ENCODE measurements around the gene DNAJC30.

The DNAJC30 gene

DNA sequence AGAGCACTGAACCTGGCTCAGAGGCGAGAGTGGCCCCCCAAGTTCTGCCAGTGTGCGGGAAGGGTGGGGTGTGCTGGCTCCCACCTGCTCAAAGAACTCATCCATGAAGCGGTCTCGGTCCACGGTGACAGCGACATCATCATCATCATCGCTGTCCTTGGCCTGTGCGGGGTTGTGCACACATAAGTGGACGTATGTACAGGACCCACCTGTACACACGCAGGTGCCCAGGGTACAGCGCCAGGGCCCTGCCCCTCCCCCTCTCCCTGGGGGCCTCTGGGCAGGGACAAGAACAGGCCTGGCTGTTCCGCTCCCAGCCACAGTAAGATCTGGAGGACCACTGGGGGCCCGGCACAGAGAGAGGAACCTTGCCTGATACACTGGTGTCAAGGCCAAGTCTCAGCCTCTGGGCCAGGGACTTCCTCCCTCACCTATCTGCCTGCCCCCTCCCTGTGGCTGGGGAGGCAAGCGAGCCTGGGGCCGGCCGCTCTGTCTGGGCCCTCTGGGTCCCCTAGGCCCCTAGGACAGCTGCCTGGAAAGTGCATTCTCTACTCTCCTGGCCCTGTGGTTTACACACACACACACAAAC lies 25.8 kb upstream of the DNAJC30 start:
- no peak for DNase-seq (ENCODE audit: low read depth in 2 of 2)

DNA sequence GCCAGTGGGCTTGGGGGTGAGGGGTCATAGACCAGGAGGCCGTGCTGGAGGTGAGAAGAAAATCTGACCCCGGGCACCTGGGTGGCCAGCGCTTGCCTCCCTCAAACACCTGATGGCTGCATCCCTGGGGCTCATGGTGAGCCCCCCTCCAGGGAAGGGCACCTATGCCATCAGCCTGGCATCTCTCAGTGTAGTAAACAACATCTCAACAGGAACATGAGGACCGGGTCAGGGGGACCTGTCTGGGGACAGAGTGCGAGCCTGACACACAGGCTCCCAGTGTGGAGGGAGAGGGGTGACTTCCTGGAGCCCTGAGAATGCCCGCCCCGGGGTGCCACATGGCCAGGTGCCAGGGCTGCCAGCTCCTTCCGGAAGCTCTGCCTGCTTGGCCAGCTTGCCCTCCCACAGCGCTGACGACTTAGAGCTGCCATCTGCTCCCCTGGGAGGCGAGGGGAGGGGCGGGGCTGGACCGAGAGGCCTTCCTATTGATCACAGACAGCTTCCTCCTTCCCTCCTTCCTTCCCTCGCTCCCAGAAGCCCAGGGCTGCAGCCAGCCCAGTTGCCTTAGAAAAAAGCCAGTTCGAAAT lies 23.9 kb upstream of the DNAJC30 start:
- no peak for DNase-seq (ENCODE audit: low read depth in 2 of 2)

DNA sequence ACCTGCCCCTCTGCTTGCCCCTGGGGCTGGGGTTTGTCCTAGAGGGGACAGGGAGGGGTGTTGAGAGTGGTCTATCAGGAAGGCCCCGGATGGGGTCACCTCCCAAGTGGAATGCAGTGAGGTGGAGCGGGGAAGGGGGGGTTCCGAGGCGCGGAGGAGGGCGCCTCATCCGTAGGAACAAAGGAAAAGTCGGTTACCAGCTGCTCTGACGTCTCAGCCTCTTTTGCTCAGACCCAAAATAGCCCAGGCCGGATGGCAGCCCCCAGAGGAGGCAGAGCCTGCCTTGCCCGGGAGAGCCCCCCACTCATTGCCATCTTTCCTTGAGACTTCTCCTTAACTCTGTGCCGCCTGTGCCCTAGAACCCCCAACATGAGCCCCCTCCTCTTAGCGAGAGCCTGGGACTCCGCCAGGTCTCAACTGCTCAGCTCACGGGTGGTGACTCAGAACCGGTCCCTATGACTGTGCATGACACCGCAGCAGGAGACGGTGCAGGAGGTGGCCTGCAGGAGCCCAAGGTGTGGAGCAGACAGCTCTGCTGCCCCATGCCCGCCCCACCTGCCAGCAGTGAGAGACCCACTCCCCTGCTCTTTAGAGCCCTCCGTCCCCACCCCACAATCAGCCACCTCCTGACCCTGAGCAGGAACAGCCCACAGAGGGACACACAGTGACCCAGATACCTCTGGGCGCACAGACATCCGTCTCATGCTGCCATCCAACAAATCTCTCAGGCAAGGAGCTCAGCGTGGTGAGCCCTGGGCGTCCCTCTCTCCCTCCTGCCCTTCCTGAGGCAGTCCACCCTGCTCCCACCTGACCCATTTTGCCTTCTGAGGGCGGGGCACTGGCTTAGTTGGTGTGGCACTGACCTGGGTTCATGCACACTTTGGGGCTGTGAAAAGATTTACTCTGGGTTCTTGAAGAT lies 23.1 kb upstream of the DNAJC30 start:
- DNase-seq (ENCODE audit: low read depth in 2 of 2): no peak

DNA sequence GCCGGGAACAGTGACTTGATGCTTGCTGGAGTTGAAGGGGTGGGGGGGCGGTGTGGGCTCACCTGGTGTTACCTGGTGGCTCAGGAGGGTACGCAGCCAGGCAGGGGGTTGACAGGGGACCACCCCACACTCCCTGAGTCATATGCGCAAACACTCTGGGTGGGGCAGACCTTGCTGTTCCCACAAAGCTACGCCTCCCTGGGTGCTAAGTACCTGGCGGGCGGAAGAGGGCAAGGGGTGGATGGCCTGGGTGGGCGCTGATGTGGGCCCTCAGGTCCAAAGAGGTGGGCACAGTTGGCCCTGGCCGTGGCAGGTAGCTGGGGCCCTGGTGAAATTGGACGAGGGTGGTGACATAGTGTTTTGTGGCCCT lies 22.3 kb upstream of the DNAJC30 start:
- DNase-seq (ENCODE audit: low read depth in 2 of 2): no peak

DNA sequence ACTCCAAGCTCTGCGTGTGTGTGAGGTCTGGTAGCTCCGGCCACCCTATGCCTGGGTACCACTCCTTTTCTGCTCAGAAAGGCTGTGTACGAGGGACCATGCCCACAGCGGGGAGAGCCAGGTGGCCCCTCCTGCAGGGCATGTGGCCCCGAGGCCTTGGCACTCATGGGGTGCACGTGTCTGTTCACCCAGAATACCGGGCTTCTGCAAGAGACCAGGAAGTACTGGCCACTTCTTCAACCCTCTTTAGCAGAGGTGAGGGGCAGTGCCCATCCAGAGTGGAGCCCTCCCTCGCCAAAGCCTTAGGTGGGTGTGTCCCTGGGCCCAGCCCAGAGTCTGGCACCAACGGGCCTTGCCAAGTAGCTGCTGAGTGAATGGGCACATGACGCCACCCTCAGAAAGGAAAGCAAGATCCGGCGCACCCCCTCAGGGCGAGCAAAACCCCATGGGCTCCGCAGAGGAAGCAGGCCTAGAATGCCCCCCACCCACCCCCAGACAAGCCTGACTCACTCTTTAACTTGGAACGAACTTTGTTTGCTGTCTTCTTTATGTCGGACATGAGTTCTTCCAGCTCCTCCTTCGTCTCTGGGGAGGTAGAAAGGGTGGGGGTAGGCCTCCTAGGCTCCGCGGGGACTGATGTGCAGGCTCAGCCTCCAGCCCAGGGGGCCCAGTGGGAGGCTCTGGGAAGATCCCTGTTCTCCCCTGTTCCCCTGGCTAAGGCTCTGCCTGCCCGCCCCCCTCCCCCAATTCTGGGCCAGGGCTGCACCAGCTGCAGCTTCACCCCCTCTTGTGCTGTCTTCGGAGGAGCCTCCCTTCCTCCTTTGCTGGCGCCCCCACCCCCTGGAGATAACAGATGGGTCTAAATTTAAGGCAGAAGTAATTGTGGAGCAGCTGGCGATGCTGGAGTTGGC lies 21.6 kb upstream of the DNAJC30 start:
- DNase-seq (ENCODE audit: low read depth in 2 of 2): no peak

DNA sequence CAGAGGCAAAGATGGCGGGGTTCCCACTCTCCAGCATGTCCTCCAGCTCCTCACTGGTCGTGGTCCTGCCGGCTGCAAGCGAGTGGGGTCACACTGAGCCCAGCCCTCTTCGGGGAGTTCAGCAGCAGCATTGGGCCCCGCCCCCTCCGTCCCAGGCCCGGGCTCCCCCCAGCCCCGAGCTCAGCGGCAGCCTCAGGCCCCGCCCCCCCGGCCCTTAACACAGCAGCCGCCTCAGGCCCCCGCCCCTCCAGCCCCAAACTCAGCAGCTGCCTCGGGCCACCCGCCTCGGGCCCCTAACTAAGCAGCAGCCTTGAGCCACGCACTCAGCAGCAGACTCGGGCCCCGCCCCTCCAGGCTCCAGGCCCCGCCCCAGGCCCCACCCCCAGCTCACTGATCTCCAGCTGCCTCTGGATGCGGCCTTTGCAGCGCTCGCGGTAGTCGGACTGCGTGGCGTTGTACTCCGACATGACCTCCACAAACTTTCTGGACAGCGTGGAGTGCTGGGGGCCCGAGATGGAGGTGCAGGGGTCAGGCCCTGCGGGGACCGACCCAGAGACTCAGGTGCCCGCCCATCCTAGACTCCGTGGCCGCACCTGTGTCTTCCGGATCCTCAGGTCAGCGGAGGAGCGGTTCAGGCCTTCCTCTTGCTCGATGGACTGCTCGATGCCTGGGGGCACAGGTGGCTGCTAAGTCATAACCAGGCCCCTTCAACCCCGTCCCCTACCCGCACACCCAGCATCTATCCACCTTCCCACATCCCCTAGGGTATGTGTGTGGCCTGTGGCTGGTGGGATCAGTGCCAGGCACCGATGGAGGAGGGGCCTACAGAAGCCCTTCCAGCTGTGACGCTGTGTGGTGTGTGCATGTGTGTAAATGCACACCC lies 20.7 kb upstream of the DNAJC30 start:
- no peak for DNase-seq (ENCODE audit: low read depth in 2 of 2)

DNA sequence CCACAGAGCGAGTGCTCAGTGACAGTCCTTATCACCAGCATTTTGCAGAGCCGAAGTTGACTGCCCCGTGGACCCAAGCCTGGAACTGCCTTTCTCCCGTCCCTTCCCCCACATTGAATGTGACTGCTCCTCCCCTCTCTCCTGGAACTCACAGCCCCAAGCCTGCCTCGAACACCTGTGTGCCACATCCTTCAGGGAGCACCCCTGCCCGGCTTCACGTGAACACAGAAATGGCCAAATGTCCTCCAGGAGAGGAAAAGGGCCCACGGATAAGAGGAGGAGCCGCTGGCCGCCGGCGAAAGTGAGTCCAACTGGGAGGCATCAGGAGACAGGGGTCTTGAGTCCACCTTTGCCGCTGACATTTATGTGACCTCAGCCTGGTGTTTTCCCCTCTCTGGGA lies 20.0 kb upstream of the DNAJC30 start:
- DNase-seq (ENCODE audit: low read depth in 2 of 2): no peak

DNA sequence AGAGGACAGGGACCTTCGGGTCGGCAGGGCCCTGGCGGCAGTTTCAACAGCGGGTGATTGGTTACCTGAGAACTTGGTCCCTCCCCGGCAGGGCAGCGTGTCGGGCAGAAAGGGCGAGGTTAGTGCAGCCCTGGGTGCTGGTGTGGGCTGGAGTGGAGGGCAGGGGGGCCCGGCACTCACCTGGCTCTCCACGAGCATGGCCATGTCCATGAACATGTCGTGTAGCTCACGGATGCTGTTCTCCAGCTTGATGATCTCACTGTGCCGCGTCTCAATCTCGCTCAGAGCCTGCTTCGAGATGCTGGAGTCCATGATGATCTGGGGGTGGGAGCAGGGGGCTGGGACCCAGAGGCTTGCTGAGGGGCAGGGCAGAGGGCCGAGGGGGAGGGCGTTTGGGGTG lies 19.4 kb upstream of the DNAJC30 start:
- DNase-seq (ENCODE audit: low read depth in 2 of 2): no peak

DNA sequence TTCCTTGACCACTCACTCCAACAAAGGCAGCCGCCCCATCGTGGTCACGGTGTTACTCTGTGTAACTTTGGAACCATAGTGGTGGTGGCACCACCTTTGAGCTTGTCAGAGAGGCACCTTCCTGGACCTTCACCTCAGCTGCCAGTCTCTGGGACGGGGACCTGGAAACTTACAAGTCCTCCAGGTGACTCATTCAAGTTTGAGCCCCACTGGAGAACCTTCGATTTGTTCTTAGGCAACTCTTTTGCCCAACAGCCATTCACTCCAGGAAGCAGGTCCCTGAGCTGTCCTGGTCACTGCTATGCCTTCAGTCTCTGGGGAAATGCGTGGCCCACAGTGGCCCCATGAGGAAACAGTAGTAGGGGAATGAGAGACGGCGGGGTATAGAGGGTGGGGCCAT lies 19.0 kb upstream of the DNAJC30 start:
- no peak for DNase-seq (ENCODE audit: low read depth in 2 of 2)

DNA sequence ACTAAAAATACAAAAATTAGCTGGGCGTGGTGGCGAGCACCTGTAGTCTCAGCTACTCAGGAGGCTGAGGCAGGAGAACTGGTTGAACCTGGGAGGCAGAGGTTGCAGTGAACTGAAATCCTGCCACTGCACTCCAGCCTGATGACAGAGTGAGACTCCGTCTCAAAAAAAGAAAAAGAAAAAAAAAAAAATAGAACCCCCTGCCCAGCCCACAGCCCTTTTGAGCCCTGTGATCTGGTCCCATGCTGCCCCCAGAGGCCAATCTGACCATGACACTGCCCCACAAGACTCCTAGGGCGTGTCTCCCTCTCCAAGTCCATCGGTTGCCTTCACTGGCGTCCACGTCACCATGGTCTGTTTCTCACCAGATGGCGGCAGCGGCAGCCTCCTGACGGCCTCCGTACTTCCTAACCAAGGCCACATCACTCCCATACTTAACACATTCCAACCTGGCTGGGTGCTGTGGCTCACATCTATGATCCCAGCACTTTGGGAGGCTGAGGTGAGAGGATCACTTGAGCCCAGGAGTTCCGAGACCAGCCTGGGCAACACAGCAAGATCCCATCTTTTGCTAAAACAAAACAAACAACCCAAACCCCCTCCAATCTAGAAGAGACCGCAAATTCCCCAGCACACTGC lies 18.2 kb upstream of the DNAJC30 start:
- DNase-seq (ENCODE audit: low read depth in 2 of 2): no peak

DNA sequence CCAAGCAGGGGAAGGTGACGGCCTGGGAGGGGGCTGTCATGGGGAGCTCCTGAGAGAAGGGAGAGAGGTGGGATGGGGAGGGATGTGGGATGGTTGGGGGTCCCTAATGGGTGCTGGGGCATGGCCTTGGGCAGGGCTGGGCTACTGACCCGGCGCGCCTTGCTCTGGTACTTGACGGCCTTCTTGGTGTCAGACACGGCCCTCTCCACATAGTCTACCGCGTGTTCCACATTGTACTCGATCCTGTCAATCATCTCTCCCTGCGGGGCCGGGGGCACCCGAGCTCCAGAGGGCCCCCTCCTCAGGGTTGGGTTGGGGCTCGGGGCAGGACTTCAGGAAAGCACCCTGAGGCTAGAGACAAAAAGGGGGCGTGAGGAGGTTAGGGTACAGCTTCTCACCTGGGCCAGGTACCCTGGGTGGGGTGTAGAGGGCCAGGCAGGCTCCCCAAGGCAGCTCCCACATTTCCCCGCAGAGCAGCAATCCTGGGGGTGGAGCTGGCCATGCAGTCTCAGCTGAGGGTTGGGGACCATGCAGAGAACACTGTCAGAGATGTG lies 17.4 kb upstream of the DNAJC30 start:
- no peak for DNase-seq (ENCODE audit: low read depth in 2 of 2)

DNA sequence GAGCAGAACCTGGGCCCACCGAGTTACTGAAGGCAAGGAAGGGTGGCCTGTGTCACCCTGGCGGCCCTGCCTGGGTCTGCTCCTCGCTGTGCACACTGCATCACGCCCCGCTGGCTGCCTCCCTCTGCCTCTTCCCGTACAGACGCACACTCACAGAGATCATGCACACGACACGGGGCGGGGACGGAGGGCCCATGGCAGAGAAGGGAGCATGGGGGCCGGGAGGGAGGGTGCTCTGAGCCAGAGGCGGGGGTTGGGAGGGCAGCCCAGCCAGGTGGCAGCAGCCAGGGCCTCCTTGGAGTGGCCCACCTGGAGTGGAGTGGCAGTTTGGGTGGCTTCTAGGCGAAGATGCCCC lies 16.8 kb upstream of the DNAJC30 start:
- DNase-seq (ENCODE audit: low read depth in 2 of 2): no peak

DNA sequence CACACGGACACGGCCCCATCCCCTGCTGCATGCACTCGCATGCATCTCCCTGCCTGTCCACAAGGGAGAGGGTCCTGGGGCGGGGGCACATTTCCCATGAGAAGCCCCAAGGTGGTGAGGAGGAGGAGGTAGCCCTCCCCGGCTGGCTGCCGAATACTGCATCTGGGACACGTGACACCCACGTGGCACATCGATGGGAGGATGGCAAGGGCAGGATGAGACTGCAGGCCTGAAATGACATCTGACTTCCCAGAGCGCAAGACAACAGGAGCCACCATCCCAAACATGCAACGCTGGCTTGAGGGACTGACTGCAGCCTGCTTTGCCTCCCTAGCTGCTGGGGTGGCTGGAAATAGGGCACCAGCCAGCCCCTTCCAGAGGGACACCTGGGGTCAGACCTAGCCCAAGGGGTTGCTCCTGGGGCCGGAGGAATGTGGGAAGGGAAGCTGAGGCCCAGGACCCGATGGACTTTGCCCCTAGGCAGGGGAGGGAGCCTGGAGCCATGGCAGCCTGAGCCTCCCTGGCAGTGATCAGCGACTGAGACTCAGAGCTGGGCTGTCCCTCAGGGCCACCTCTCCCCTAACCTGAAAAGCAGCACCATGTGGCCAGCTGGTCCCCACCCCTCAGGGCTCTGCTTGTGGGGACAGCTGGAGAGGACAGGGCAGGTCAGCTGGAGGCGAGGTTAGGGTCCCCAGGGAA lies 16.3 kb upstream of the DNAJC30 start:
- no peak for DNase-seq (ENCODE audit: low read depth in 2 of 2)

DNA sequence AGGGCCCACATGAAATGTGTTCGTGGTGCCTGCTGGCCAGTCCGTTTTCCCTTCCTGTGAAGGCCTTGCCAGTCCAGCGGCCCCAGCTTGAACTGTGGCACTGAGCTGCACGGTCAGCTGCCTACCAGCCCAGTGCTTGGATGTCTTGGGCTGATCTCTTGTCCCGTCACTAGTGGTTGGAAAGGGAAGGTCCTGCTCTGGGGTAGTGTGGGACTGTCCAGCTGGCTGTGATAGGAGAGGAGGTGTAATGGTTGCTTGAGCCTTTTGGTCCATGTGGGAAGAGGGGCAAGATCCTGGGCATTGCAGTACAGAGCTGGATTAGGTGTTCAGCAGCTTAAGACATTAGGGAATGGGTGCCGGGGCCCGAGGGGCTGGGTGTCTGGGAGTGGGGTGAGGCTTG lies 15.2 kb upstream of the DNAJC30 start:
- DNase-seq (ENCODE audit: low read depth in 2 of 2): no peak

DNA sequence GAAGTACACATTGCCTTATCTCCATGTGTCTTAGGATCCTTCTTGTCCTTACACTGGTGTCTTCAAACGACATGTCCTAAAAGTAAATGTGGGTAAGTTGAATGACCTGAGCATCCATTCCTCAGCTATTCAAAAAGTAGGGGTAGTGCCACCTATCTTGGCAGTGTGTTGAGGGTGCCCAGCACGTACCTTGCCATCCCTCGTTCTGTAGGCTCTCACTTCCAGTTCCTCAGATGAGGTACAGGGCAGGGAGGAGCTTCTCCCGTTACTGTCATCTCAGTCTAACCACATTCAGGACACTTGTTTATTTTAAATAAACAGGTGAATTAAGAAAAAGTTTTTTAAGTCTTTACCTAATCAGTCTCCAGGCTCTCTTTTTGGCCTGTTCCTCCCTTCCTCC lies 13.1 kb upstream of the DNAJC30 start:
- DNase-seq (ENCODE audit: low read depth in 2 of 2): no peak

DNA sequence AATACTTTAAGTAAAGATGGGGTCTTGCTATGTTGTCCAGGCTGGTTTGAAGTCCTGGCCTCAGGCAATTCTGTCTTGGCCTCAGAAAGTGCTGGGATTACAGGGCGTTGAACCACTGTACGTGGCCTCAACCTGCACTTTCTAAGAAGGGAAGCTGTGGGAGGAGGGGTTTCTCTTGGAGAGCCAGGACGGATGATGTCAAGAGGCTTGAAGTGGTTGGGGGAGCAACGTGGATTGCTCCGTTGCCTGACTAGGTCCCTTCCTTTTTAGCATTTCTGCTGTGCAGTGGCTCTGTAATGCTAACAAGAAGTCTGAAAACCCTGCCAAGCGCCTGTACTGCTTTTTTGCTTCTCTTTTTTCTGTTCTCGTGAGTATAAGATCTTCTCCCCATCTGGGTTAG lies 7.4 kb upstream of the DNAJC30 start:
- no peak for DNase-seq (ENCODE audit: low read depth in 2 of 2)

DNA sequence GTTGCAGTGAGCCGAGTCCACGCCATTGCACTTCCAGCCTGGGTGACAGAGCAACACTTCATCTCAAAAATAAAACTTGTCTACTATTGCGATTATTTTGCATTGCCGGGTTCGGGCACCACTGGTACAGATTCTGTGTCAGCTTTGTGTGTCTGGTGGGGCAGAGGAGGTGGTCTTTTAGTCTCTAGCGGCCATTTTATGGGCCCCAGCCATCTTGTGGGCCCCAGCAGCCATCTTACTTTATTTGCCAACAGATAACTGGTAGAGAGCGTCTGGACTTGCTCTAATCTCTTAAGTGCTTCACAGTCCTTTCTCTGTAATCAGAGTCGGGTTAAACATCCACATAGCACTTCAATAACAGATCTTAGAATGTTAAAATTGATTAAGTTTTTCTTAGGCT lies 5.0 kb upstream of the DNAJC30 start:
- no peak for DNase-seq (ENCODE audit: low read depth in 2 of 2)

DNA sequence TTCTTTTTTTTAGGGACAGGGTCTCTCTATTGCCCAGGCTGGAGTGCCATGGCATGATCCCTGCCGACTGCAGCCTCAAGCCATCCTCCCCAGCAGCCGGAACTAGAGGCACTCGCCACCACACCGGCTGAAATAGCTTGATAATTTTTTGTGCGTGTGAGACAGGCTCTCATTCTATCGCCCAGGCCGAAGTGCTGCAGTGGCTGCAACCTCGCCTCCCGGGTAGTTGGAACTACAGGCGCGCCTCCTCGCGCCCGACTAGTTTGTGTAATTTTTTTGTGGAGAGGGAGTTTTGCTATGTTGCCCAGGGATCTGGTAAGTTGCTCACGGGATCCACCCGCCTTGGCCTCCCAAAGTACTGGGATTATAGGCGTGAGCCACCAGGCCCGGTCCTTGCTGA lies 2.1 kb upstream of the DNAJC30 start:
- no peak for DNase-seq (ENCODE audit: low read depth in 2 of 2)

DNA sequence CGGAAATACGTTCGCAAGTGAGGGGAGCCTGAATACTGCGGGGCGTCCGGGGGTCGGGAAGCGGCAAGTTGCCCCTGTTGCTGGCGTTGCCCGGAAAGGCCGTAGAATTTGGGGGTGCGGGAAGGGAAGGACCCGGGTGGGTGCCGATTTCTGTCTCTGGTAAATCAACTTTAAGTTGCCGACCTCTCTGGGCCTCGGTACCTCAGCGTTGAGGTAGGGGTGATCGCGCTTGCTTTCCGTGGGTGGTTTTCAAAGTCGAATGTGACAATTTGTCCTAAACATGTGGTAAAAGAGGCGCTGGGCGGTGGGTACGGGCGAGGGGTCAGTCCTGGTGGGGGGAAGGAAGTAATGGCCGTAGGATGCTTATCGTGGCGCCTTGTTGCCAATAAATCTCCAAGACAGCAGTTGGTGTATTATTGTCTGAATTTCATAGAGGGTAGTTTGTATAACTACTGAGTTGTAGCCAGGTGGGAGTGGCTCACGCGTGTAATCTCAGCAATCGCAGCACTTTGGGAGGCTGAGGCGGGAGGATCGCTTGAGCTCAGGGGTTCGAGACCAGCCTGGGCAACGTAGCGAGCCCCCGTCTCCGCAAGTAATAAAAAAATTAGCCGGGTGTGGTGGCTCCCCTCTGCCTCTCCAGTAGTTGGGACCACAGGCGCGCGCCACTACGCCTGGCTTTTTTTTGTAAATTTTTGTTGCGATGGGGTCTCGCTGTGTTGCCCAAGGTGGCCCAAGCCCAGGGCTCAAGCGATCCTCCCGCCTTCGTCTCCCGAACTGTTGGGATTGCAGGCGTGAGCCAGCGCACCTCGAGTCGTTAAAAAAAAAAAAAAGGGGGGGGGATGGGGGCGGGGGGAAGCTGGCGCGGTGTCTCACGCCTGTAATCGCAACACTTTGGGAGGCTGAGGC lies 788 bp upstream of the DNAJC30 start:
- no peak for DNase-seq (ENCODE audit: low read depth in 2 of 2)
